ENCODE measurements around the gene RNF157. TPM values are rescaled to one million over a fixed set of nuclear protein-coding genes. Genes with fewer than 3 reads are reported as not detected.

RNF157 gene
- total and polyA plus RNA-seq, 9 of the 15 experiments (the other 6 are each of a cell fraction or from before 2014, with no cell fraction given) = 8.1 to 31.7 (median 20.8) TPM

DNA sequence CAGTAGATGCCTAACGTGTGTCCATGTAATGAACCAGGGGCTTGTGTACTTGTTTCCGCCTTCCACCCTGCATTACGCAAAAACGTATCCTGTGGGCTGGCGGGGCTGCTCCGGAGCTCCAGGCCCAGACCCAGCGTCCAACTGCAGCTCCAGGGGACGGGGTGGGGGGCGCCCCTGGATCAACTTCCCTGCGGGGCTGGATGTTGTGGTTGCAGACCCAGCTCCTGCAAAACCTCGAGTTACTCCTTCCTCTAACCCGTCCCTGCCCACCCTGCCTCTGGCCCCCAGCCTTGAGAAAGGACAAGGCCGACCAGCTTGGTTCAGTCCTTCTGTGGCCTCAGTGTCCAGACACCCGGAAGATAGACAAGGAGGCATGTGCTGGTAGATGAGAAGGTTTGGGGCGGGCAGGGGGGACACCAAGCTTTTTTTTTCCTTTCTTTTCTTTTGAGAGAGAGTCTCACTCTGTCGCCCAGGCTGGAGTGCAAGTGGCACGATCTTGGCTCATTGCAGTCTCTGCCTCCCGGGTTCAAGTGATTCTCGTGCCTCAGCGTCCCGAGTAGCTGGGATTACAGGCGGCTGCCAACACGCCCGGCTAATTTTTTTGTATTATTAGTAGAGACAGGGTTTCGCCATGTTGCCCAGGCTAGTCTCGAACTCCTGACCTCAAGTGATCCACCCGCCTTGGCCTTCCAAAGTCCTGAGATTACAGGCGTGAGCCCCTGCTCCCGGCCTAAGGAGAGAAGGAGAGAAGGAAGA, 136.0 kb downstream of the RNF157 start (continued):
- TF ChIP-seq, protein P1, sequence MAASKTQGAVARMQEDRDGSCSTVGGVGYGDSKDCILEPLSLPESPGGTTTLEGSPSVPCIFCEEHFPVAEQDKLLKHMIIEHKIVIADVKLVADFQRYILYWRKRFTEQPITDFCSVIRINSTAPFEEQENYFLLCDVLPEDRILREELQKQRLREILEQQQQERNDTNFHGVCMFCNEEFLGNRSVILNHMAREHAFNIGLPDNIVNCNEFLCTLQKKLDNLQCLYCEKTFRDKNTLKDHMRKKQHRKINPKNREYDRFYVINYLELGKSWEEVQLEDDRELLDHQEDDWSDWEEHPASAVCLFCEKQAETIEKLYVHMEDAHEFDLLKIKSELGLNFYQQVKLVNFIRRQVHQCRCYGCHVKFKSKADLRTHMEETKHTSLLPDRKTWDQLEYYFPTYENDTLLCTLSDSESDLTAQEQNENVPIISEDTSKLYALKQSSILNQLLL (CRISPR knock-in tag; IDR thresholded peaks at IDR 0.05; ENCODE audit: borderline replicate concordance) = no peak
- no peak for TF ChIP-seq BACH1 (tag; IDR thresholded peaks at IDR 0.05)
- TF ChIP-seq XRCC4 (IDR thresholded peaks at IDR 0.05; ENCODE audit: extremely low read depth, insufficient read depth, insufficient read length) = no peak
- TF ChIP-seq CEBPB (tag; IDR thresholded peaks at IDR 0.05) = 0 out of 2 replicates have a peak, but pooled peaks have one; percentile 15
- TF ChIP-seq MYC (IDR thresholded peaks at IDR 0.05; ENCODE audit: low read depth, low read length) = no peak
- no peak for TF ChIP-seq MYC (CRISPR knock-in tag; IDR thresholded peaks at IDR 0.05; ENCODE audit: borderline replicate concordance, low read depth)
- TF ChIP-seq, protein P2, sequence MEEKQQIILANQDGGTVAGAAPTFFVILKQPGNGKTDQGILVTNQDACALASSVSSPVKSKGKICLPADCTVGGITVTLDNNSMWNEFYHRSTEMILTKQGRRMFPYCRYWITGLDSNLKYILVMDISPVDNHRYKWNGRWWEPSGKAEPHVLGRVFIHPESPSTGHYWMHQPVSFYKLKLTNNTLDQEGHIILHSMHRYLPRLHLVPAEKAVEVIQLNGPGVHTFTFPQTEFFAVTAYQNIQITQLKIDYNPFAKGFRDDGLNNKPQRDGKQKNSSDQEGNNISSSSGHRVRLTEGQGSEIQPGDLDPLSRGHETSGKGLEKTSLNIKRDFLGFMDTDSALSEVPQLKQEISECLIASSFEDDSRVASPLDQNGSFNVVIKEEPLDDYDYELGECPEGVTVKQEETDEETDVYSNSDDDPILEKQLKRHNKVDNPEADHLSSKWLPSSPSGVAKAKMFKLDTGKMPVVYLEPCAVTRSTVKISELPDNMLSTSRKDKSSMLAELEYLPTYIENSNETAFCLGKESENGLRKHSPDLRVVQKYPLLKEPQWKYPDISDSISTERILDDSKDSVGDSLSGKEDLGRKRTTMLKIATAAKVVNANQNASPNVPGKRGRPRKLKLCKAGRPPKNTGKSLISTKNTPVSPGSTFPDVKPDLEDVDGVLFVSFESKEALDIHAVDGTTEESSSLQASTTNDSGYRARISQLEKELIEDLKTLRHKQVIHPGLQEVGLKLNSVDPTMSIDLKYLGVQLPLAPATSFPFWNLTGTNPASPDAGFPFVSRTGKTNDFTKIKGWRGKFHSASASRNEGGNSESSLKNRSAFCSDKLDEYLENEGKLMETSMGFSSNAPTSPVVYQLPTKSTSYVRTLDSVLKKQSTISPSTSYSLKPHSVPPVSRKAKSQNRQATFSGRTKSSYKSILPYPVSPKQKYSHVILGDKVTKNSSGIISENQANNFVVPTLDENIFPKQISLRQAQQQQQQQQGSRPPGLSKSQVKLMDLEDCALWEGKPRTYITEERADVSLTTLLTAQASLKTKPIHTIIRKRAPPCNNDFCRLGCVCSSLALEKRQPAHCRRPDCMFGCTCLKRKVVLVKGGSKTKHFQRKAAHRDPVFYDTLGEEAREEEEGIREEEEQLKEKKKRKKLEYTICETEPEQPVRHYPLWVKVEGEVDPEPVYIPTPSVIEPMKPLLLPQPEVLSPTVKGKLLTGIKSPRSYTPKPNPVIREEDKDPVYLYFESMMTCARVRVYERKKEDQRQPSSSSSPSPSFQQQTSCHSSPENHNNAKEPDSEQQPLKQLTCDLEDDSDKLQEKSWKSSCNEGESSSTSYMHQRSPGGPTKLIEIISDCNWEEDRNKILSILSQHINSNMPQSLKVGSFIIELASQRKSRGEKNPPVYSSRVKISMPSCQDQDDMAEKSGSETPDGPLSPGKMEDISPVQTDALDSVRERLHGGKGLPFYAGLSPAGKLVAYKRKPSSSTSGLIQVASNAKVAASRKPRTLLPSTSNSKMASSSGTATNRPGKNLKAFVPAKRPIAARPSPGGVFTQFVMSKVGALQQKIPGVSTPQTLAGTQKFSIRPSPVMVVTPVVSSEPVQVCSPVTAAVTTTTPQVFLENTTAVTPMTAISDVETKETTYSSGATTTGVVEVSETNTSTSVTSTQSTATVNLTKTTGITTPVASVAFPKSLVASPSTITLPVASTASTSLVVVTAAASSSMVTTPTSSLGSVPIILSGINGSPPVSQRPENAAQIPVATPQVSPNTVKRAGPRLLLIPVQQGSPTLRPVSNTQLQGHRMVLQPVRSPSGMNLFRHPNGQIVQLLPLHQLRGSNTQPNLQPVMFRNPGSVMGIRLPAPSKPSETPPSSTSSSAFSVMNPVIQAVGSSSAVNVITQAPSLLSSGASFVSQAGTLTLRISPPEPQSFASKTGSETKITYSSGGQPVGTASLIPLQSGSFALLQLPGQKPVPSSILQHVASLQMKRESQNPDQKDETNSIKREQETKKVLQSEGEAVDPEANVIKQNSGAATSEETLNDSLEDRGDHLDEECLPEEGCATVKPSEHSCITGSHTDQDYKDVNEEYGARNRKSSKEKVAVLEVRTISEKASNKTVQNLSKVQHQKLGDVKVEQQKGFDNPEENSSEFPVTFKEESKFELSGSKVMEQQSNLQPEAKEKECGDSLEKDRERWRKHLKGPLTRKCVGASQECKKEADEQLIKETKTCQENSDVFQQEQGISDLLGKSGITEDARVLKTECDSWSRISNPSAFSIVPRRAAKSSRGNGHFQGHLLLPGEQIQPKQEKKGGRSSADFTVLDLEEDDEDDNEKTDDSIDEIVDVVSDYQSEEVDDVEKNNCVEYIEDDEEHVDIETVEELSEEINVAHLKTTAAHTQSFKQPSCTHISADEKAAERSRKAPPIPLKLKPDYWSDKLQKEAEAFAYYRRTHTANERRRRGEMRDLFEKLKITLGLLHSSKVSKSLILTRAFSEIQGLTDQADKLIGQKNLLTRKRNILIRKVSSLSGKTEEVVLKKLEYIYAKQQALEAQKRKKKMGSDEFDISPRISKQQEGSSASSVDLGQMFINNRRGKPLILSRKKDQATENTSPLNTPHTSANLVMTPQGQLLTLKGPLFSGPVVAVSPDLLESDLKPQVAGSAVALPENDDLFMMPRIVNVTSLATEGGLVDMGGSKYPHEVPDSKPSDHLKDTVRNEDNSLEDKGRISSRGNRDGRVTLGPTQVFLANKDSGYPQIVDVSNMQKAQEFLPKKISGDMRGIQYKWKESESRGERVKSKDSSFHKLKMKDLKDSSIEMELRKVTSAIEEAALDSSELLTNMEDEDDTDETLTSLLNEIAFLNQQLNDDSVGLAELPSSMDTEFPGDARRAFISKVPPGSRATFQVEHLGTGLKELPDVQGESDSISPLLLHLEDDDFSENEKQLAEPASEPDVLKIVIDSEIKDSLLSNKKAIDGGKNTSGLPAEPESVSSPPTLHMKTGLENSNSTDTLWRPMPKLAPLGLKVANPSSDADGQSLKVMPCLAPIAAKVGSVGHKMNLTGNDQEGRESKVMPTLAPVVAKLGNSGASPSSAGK (IDR thresholded peaks at IDR 0.05) = 0 out of 2 replicates have a peak, but pooled peaks have one; percentile 0
- no peak for TF ChIP-seq CCNT2 (IDR thresholded peaks at IDR 0.05; ENCODE audit: borderline replicate concordance, extremely low read depth, insufficient read length, low read depth, low read length)
- TF ChIP-seq NR4A1 (CRISPR knock-in tag; IDR thresholded peaks at IDR 0.05) = no peak
- TF ChIP-seq NR4A1 (tag; IDR thresholded peaks at IDR 0.05) = 0 out of 2 replicates have a peak, but pooled peaks have one; percentile 5
- TF ChIP-seq JUND (IDR thresholded peaks at IDR 0.05; ENCODE audit: borderline replicate concordance, low read depth, low read length) = no peak
- no peak for TF ChIP-seq JUND (tag; IDR thresholded peaks at IDR 0.05; ENCODE audit: borderline replicate concordance, low read depth, low read length)
- TF ChIP-seq, protein P3, sequence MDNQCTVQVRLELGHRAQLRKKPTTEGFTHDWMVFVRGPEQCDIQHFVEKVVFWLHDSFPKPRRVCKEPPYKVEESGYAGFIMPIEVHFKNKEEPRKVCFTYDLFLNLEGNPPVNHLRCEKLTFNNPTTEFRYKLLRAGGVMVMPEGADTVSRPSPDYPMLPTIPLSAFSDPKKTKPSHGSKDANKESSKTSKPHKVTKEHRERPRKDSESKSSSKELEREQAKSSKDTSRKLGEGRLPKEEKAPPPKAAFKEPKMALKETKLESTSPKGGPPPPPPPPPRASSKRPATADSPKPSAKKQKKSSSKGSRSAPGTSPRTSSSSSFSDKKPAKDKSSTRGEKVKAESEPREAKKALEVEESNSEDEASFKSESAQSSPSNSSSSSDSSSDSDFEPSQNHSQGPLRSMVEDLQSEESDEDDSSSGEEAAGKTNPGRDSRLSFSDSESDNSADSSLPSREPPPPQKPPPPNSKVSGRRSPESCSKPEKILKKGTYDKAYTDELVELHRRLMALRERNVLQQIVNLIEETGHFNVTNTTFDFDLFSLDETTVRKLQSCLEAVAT (IDR thresholded peaks at IDR 0.05) = peak in 1 of 2 experiments; percentile 55; a peak in 2 of 4 replicates
